ENCODE results near the gene POLN.
"Not testable (repeated sequence)": the region's sequence is repeated elsewhere in the genome, so short reads cannot be mapped to it uniquely, and the experiment has no call there.

The POLN gene

GRCh38 chr4:2168469-2169319 lies 73.2 kb downstream of the POLN start:
- no peak for DNase-seq (ENCODE audit: low read depth in 1 of 2, low spot score in 1 of 2)

- no peak for DNase-seq (ENCODE audit: low read depth in 1 of 2, low spot score in 1 of 2)
Observed at GRCh38 chr4:2166253-2166652, 75.7 kb downstream of the POLN start.

- no peak for DNase-seq (ENCODE audit: low read depth in 1 of 2, low spot score in 1 of 2)
Observed at GRCh38 chr4:2165391-2165790, 76.5 kb downstream of the POLN start.

- DNase-seq (ENCODE audit: low read depth in 1 of 2, low spot score in 1 of 2): no peak
Observed at GRCh38 chr4:2163311-2163821, 78.6 kb downstream of the POLN start.

GRCh38 chr4:2161092-2161703 lies 80.7 kb downstream of the POLN start:
- not testable (repeated sequence) for DNase-seq (ENCODE audit: low read depth in 1 of 2, low spot score in 1 of 2)

- no peak for DNase-seq (ENCODE audit: low read depth in 1 of 2, low spot score in 1 of 2)
Observed at GRCh38 chr4:2159931-2160330, 82.0 kb downstream of the POLN start.

- no peak for DNase-seq (ENCODE audit: low read depth in 1 of 2, low spot score in 1 of 2)
Observed at GRCh38 chr4:2155246-2155645, 86.7 kb downstream of the POLN start.

GRCh38 chr4:2154215-2154740 lies 87.6 kb downstream of the POLN start:
- no peak for DNase-seq (ENCODE audit: low read depth in 1 of 2, low spot score in 1 of 2)

GRCh38 chr4:2151544-2151943 lies 90.4 kb downstream of the POLN start:
- no peak for DNase-seq (ENCODE audit: low read depth in 1 of 2, low spot score in 1 of 2)

- no peak for DNase-seq (ENCODE audit: low read depth in 1 of 2, low spot score in 1 of 2)
Observed at GRCh38 chr4:2150076-2150475, 91.8 kb downstream of the POLN start.

GRCh38 chr4:2142630-2143427 lies 99.1 kb downstream of the POLN start:
- no peak for DNase-seq (ENCODE audit: low read depth in 1 of 2, low spot score in 1 of 2)

- no peak for DNase-seq (ENCODE audit: low read depth in 1 of 2, low spot score in 1 of 2)
Observed at GRCh38 chr4:2141762-2142451, 100.0 kb downstream of the POLN start.

GRCh38 chr4:2141022-2141761 lies 100.7 kb downstream of the POLN start:
- no peak for DNase-seq (ENCODE audit: low read depth in 1 of 2, low spot score in 1 of 2)

GRCh38 chr4:2138846-2139500 lies 102.9 kb downstream of the POLN start:
- DNase-seq (ENCODE audit: low read depth in 1 of 2, low spot score in 1 of 2): no peak

GRCh38 chr4:2136726-2137125 lies 105.2 kb downstream of the POLN start:
- no peak for DNase-seq (ENCODE audit: low read depth in 1 of 2, low spot score in 1 of 2)

GRCh38 chr4:2135083-2135482 lies 106.8 kb downstream of the POLN start:
- no peak for DNase-seq (ENCODE audit: low read depth in 1 of 2, low spot score in 1 of 2)

- no peak for DNase-seq (ENCODE audit: low read depth in 1 of 2, low spot score in 1 of 2)
Observed at GRCh38 chr4:2132438-2132837, 109.5 kb downstream of the POLN start.

- no peak for DNase-seq (ENCODE audit: low read depth in 1 of 2, low spot score in 1 of 2)
Observed at GRCh38 chr4:2127609-2128332, 114.2 kb downstream of the POLN start.
